Activated CD8-positive, alpha-beta T cell treated with anti-CD3 and anti-CD28 coated beads, Interleukin-2, amount 10 ng/mL, durations not matched to agents 7 days and 5 days (primary cell): ENCODE results near the gene PWWP2B. TPM values are rescaled to one million over a fixed set of nuclear protein-coding genes. Genes with fewer than 3 reads are reported as not detected.

Source experiments
- ATAC-seq: fragments of 150-1000 bp; cut with Tn5 transposase; one replicate; pipeline ENCODE4 v1.10.0; 2021; ENCODE audit warnings: moderate library complexity
- CTCF ChIA-PET: fragments of 350-600 bp; sonication (Branson Sonifier 250); formaldehyde crosslinking; loops from one replicate; lab custom pipeline; 2021; ENCODE audit warnings: antibody characterized with exemption; lab: Charles Lee
- POLR2A ChIA-PET: fragments of 350-600 bp; sonication (Branson Sonifier 250); formaldehyde crosslinking; loops from one replicate; lab custom pipeline; 2021; ENCODE audit warnings: antibody characterized with exemption; lab: Charles Lee
- DNase-seq: peaks from one replicate; pipeline ENCODE4 v3.0.0-alpha.2; 2020
- H3K27ac Mint-ChIP-seq: one replicate; pipeline ENCODE4 v1.8.0; 2021; ENCODE audit warnings: mild to moderate bottlenecking, mixed read lengths
- H3K27me3 Mint-ChIP-seq: one replicate; pipeline ENCODE4 v1.8.0; 2021; ENCODE audit warnings: low read depth, mixed read lengths
- H3K36me3 Mint-ChIP-seq: one replicate; pipeline ENCODE4 v1.8.0; 2021; ENCODE audit warnings: low read depth, mixed read lengths
- H3K4me1 Mint-ChIP-seq: one replicate; pipeline ENCODE4 v1.8.0; 2021; ENCODE audit warnings: low read depth, mixed read lengths
- H3K4me3 Mint-ChIP-seq: one replicate; pipeline ENCODE4 v1.8.0; 2021; ENCODE audit warnings: mild to moderate bottlenecking, mixed read lengths
- H3K9me3 Mint-ChIP-seq: one replicate; pipeline ENCODE4 v1.8.0; 2022; ENCODE audit warnings: mixed read lengths; ENCODE audit not compliant: insufficient read depth
- total RNA-seq, 2 experiments: library from RNA; stranded (reverse); gene quantifications; one replicate each; pipeline ENCODE4 v1.2.3, GENCODE V29; 2021

PWWP2B gene
- total RNA-seq, 2 experiments from 2014 or later, result 15.0 to 15.7 TPM

- peaks cover 3% of the 10 kb centered on the region for H3K36me3 Mint-ChIP-seq
- ATAC-seq (no peak), DNase-seq (no peak)
- CTCF ChIA-PET, result interaction anchor here (1.2 to 1.6 kb wide), 2 partner anchors 12 to 45 kb away, joined by 4 to 5 read pairs; no protein-coding TSS in a partner anchor
- no peaks in the 10 kb centered on the region for H3K27me3 Mint-ChIP-seq
- POLR2A ChIA-PET, result interaction anchor here (0.6 to 1.8 kb wide), 2 partner anchors 36 to 49 kb away, joined by 3 to 8 read pairs; no protein-coding TSS in a partner anchor
- H3K9me3 Mint-ChIP-seq, result no peaks in the 10 kb centered on the region
- peak overlapping the region; percentile 84 for H3K4me3 Mint-ChIP-seq
- H3K4me1 Mint-ChIP-seq, result peaks cover 23% of the 10 kb centered on the region
- H3K27ac Mint-ChIP-seq, result no peak overlapping the region
Measured at GRCh38 chr10:132398566-132398991, 1.6 kb downstream of the PWWP2B start.

- Mint-ChIP-seq H3K27me3 (no peaks in the 10 kb centered on the region), H3K9me3 (no peaks in the 10 kb centered on the region), H3K36me3 (peaks cover 4% of the 10 kb centered on the region), H3K4me3 (peak overlapping the region; percentile 84), H3K4me1 (peaks cover 23% of the 10 kb centered on the region), H3K27ac (no peak overlapping the region)
- CTCF ChIA-PET, result interaction anchor here (0.8 kb wide), 1 partner anchor 44 kb away, joined by 3 read pairs; no protein-coding TSS in a partner anchor
- DNase-seq (no peak), ATAC-seq (no peak)
- POLR2A ChIA-PET, result no interaction called here
Measured at GRCh38 chr10:132399117-132400035, 2.4 kb downstream of the PWWP2B start.

GRCh38 chr10:132400041-132400546 lies 3.1 kb downstream of the PWWP2B start:
- H3K4me3 Mint-ChIP-seq, result no peak overlapping the region

GRCh38 chr10:132400547-132401151 lies 3.6 kb downstream of the PWWP2B start:
- CTCF ChIA-PET, result no interaction called here
- Mint-ChIP-seq H3K27ac (no peak overlapping the region), H3K36me3 (peaks cover 6% of the 10 kb centered on the region), H3K4me1 (peaks cover 16% of the 10 kb centered on the region), H3K27me3 (no peaks in the 10 kb centered on the region), H3K4me3 (no peak overlapping the region), H3K9me3 (no peaks in the 10 kb centered on the region)
- POLR2A ChIA-PET, result no interaction called here
- no peak for DNase-seq
- ATAC-seq, result no peak

More at GRCh38 chr10:132400041-132400546, 3.1 kb downstream of the PWWP2B start:
- ChIA-PET POLR2A (no interaction called here), CTCF (interaction anchor here (0.8 kb wide), 1 partner anchor 44 kb away, joined by 3 read pairs; no protein-coding TSS in a partner anchor)
- peaks cover 5% of the 10 kb centered on the region for H3K36me3 Mint-ChIP-seq
- H3K27me3 Mint-ChIP-seq, result no peaks in the 10 kb centered on the region
- DNase-seq (no peak), ATAC-seq (no peak)
- H3K4me1 Mint-ChIP-seq, result peaks cover 20% of the 10 kb centered on the region
- H3K27ac Mint-ChIP-seq, result no peak overlapping the region
- H3K9me3 Mint-ChIP-seq, result no peaks in the 10 kb centered on the region

- ChIA-PET CTCF (no interaction called here), POLR2A (no interaction called here)
- Mint-ChIP-seq H3K36me3 (peaks cover 10% of the 10 kb centered on the region), H3K27ac (no peak overlapping the region), H3K4me3 (no peak overlapping the region), H3K4me1 (peaks cover 16% of the 10 kb centered on the region), H3K27me3 (no peaks in the 10 kb centered on the region), H3K9me3 (no peaks in the 10 kb centered on the region)
- DNase-seq (no peak), ATAC-seq (no peak)
Measured at GRCh38 chr10:132401401-132402118, 4.6 kb downstream of the PWWP2B start.

GRCh38 chr10:132402781-132403241 lies 5.8 kb downstream of the PWWP2B start:
- peaks cover 18% of the 10 kb centered on the region for H3K4me1 Mint-ChIP-seq
- no peak for DNase-seq
- H3K27me3 Mint-ChIP-seq, result no peaks in the 10 kb centered on the region
- H3K4me3 Mint-ChIP-seq, result no peak overlapping the region
- peaks cover 15% of the 10 kb centered on the region for H3K36me3 Mint-ChIP-seq
- POLR2A ChIA-PET, result no interaction called here
- H3K27ac Mint-ChIP-seq, result no peak overlapping the region
- H3K9me3 Mint-ChIP-seq, result no peaks in the 10 kb centered on the region
- CTCF ChIA-PET, result no interaction called here
- ATAC-seq, result no peak

GRCh38 chr10:132403511-132404168 lies 6.6 kb downstream of the PWWP2B start:
- H3K36me3 Mint-ChIP-seq, result peaks cover 15% of the 10 kb centered on the region
- H3K27ac Mint-ChIP-seq, result no peak overlapping the region
- CTCF ChIA-PET, result no interaction called here
- DNase-seq, result no peak
- peaks cover 21% of the 10 kb centered on the region for H3K4me1 Mint-ChIP-seq
- POLR2A ChIA-PET, result no interaction called here
- no peaks in the 10 kb centered on the region for H3K27me3 Mint-ChIP-seq
- ATAC-seq, result no peak
- no peaks in the 10 kb centered on the region for H3K9me3 Mint-ChIP-seq
- no peak overlapping the region for H3K4me3 Mint-ChIP-seq

GRCh38 chr10:132404169-132404880 lies 7.3 kb downstream of the PWWP2B start:
- H3K27ac Mint-ChIP-seq, result no peak overlapping the region
- DNase-seq, result no peak
- no peak for ATAC-seq
- H3K4me3 Mint-ChIP-seq, result no peak overlapping the region
- no peaks in the 10 kb centered on the region for H3K9me3 Mint-ChIP-seq
- H3K27me3 Mint-ChIP-seq, result no peaks in the 10 kb centered on the region
- H3K4me1 Mint-ChIP-seq, result peaks cover 19% of the 10 kb centered on the region
- ChIA-PET POLR2A (no interaction called here), CTCF (no interaction called here)
- peaks cover 15% of the 10 kb centered on the region for H3K36me3 Mint-ChIP-seq

- POLR2A ChIA-PET, result no interaction called here
- DNase-seq (no peak), ATAC-seq (no peak)
- Mint-ChIP-seq H3K9me3 (no peaks in the 10 kb centered on the region), H3K36me3 (peaks cover 12% of the 10 kb centered on the region), H3K4me1 (peaks cover 14% of the 10 kb centered on the region), H3K4me3 (no peak overlapping the region), H3K27ac (no peak overlapping the region), H3K27me3 (no peaks in the 10 kb centered on the region)
- CTCF ChIA-PET, result no interaction called here
Measured at GRCh38 chr10:132404911-132405462, 8.0 kb downstream of the PWWP2B start.

- ChIA-PET POLR2A (no interaction called here), CTCF (interaction anchor here (1.0 to 1.6 kb wide), 2 partner anchors 38 to 41 kb away, joined by 3 read pairs; no protein-coding TSS in a partner anchor)
- H3K4me3 Mint-ChIP-seq, result no peak overlapping the region
- H3K27ac Mint-ChIP-seq, result no peak overlapping the region
- H3K36me3 Mint-ChIP-seq, result peaks cover 12% of the 10 kb centered on the region
- no peak for DNase-seq
- H3K27me3 Mint-ChIP-seq, result no peaks in the 10 kb centered on the region
- H3K4me1 Mint-ChIP-seq, result peaks cover 14% of the 10 kb centered on the region
- no peaks in the 10 kb centered on the region for H3K9me3 Mint-ChIP-seq
- ATAC-seq, result no peak
Measured at GRCh38 chr10:132405463-132405991, 8.5 kb downstream of the PWWP2B start.
